GM12864 (cell line): Measurements from ENCODE around the gene SVOP.

Experiments used
- DNase-seq: peaks from one replicate; pipeline ENCODE4 v3.0.0-alpha.2; 2011; ENCODE audit warnings: low read depth
- H3K4me3 ChIP-seq: 2 replicates; pipeline ENCODE4 v1.5.1; 2011; ENCODE audit warnings: mild to moderate bottlenecking, low read depth, low read length, control low read depth
- CTCF ChIP-seq: IDR thresholded peaks from 2 replicates; pipeline ENCODE4 v1.5.1; 2011; ENCODE audit warnings: low read depth, mild to moderate bottlenecking, moderate library complexity, low read length, control low read depth, inconsistent platforms; ENCODE audit errors: missing control alignments

SVOP gene

GRCh38 chr12:108916336-108916735, 104.5 kb downstream of the SVOP start:
- TF ChIP-seq CTCF, result no peak
- no peak for DNase-seq
- H3K4me3 ChIP-seq, result no peak overlapping the region

GRCh38 chr12:108915632-108916133, 105.2 kb downstream of the SVOP start:
- DNase-seq, result no peak
- H3K4me3 ChIP-seq, result no peak overlapping the region
- TF ChIP-seq CTCF, result no peak

GRCh38 chr12:108914121-108914531, 106.7 kb downstream of the SVOP start:
- DNase-seq, result no peak
- H3K4me3 ChIP-seq, result no peak overlapping the region
- no peak for TF ChIP-seq CTCF

GRCh38 chr12:108912361-108912760, 108.5 kb downstream of the SVOP start:
- no peak for TF ChIP-seq CTCF
- no peak for DNase-seq
- H3K4me3 ChIP-seq, result no peak overlapping the region

GRCh38 chr12:108911915-108912314, 109.0 kb downstream of the SVOP start:
- H3K4me3 ChIP-seq, result no peak overlapping the region
- TF ChIP-seq CTCF, result no peak
- DNase-seq, result no peak

- DNase-seq, result no peak
- TF ChIP-seq CTCF, result no peak
- H3K4me3 ChIP-seq, result no peak overlapping the region
Measured at GRCh38 chr12:108910336-108910735, 110.5 kb downstream of the SVOP start.

GRCh38 chr12:108907839-108908351, 113.0 kb downstream of the SVOP start:
- no peak for TF ChIP-seq CTCF
- H3K4me3 ChIP-seq, result no peak overlapping the region
- no peak for DNase-seq
